HG03565 (cell line): ENCODE results near the gene ATXN1.
A peak's percentile ranks its signal among the peaks of the same experiment; 100 is the strongest.

Source experiments
- ATAC-seq: cut with Tn5 transposase; IDR thresholded peaks from one replicate; pipeline ENCODE4 v1.9.1; 2021; ENCODE audit warnings: mild to moderate bottlenecking, moderate library complexity; ENCODE audit not compliant: unreplicated experiment

The ATXN1 gene

GRCh38 chr6:16326971-16327776 lies 434.1 kb downstream of the ATXN1 start:
- no peak for ATAC-seq

- ATAC-seq: no peak
These were observed 434.7 kb downstream of the ATXN1 start for GRCh38 chr6:16326531-16326930.

- no peak for ATAC-seq
These were observed 436.5 kb downstream of the ATXN1 start for GRCh38 chr6:16324606-16325225.

GRCh38 chr6:16324184-16324583 lies 437.1 kb downstream of the ATXN1 start:
- ATAC-seq: no peak

GRCh38 chr6:16322666-16323312 lies 438.5 kb downstream of the ATXN1 start:
- ATAC-seq: peak; percentile 82

GRCh38 chr6:16321826-16322225 lies 439.4 kb downstream of the ATXN1 start:
- ATAC-seq: no peak

- no peak for ATAC-seq
These were observed 439.9 kb downstream of the ATXN1 start for GRCh38 chr6:16321341-16321710.

- no peak for ATAC-seq
These were observed 440.5 kb downstream of the ATXN1 start for GRCh38 chr6:16320533-16321340.

GRCh38 chr6:16319813-16320532 lies 441.3 kb downstream of the ATXN1 start:
- ATAC-seq: peak; percentile 60

- no peak for ATAC-seq
These were observed 442.1 kb downstream of the ATXN1 start for GRCh38 chr6:16318953-16319720.

GRCh38 chr6:16318538-16318937 lies 442.7 kb downstream of the ATXN1 start:
- no peak for ATAC-seq

GRCh38 chr6:16316741-16317251 lies 444.5 kb downstream of the ATXN1 start:
- ATAC-seq: no peak

GRCh38 chr6:16314296-16314695 lies 447.0 kb downstream of the ATXN1 start:
- ATAC-seq: no peak

- ATAC-seq: no peak
These were observed 447.5 kb downstream of the ATXN1 start for GRCh38 chr6:16313732-16314131.

- ATAC-seq: no peak
These were observed 449.5 kb downstream of the ATXN1 start for GRCh38 chr6:16311763-16312162.

GRCh38 chr6:16306334-16306733 lies 454.9 kb downstream of the ATXN1 start:
- ATAC-seq: no peak

- peak; percentile 16 for ATAC-seq
These were observed 455.5 kb downstream of the ATXN1 start for GRCh38 chr6:16305788-16306187.

GRCh38 chr6:16305246-16305725 lies 456.0 kb downstream of the ATXN1 start:
- ATAC-seq: peak; percentile 69
